Activated T-cell treated with anti-CD3 and anti-CD28 coated beads, Interleukin-2, amount 50 U/mL, for 1 hour (primary cell): ENCODE results near the gene PLAAT4.
"Not testable (repeated sequence)": the region's sequence is repeated elsewhere in the genome, so short reads cannot be mapped to it uniquely, and the experiment has no call there.

ENCODE experiments used
- DNase-seq: peaks from one replicate; pipeline ENCODE4 v3.0.0-alpha.2; 2020

PLAAT4 gene

GRCh38 chr11:63511048-63511748, 25.4 kb upstream of the PLAAT4 start:
- no peak for DNase-seq

- no peak for DNase-seq
Observed at GRCh38 chr11:63512816-63513215, 23.8 kb upstream of the PLAAT4 start.

DNA sequence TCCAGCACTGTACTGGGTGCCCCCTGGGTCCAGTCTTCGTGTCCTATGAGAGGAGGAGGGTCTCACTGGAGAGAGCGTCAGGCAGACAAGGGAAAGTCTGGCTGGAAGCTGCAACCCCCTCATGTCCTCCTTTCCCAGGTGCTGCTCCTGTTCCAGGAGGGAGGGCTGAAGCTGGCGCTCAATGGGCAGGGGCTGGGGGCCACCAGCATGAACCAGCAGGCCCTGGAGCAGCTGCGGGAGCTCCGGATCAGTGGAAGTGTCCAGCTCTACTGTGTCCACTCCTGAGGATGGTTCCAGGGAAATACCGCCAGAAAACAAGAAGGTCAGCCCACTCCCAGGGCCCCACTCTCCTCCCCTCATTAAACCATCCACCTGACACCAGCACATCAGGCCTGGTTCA, 20.5 kb upstream of the PLAAT4 start:
- no peak for DNase-seq

DNA sequence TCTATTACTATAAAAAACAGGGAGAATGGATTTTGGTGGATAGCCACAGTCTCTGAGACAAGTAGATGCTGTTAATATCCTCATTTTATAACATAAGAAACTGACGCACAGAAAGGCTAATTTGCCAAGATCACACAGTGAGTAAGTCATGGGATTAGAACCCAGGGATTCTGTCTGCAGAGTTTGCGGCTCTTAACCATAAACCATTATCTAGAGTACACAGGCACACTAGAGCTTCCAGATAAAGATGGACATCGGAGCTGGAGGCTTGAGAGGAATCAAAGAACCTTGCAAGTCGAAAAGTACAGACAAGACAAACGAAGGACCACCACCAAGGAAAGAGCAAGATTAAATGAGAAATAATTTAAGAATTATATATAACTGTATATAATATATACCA, 19.5 kb upstream of the PLAAT4 start:
- no peak for DNase-seq

DNA sequence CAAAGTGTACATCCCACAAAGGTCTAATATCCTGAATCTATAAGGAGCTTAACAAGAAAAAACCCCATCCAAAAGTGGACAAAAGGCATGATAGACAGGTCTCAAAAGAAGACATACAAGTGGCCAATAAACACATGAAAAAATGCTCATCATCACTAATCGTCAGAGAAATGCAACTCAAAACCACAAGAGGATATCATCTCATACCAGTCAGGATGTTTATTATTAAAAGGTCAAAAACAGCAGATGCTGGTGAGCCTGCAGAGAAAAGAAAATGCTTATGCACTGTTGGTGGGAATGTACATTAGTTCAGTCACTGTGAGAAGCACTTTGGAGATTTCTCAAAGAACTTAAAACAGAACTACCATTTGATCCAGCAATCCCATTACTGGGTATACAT, 18.1 kb upstream of the PLAAT4 start:
- DNase-seq, result no peak

- no peak for DNase-seq
Observed at GRCh38 chr11:63520606-63521170, 15.9 kb upstream of the PLAAT4 start.

- no peak for DNase-seq
Observed at GRCh38 chr11:63521896-63522295, 14.7 kb upstream of the PLAAT4 start.

DNA sequence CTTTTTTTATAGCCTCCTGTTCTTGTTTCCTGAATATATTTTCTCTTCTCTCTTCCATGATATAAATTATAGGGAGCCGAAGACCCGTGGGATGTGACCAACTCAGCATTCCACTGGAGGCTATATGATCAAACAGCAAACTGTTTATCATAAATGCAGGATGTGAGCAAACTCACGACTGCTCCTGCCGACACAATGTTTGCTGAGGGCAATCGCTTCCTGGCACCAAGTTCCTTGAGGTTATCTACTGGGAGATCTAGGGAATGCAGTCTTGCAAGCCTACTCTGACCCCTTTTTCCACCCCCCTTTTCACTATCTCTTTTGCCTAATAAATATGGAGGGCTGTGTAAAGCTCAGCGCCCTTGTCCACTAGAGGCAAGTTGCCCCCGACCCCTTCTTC, 13.5 kb upstream of the PLAAT4 start:
- DNase-seq, result no peak

- DNase-seq, result no peak
Observed at GRCh38 chr11:63527667-63528066, 8.9 kb upstream of the PLAAT4 start.

- DNase-seq, result not testable (repeated sequence)
Observed at GRCh38 chr11:63528156-63528555, 8.5 kb upstream of the PLAAT4 start.

DNA sequence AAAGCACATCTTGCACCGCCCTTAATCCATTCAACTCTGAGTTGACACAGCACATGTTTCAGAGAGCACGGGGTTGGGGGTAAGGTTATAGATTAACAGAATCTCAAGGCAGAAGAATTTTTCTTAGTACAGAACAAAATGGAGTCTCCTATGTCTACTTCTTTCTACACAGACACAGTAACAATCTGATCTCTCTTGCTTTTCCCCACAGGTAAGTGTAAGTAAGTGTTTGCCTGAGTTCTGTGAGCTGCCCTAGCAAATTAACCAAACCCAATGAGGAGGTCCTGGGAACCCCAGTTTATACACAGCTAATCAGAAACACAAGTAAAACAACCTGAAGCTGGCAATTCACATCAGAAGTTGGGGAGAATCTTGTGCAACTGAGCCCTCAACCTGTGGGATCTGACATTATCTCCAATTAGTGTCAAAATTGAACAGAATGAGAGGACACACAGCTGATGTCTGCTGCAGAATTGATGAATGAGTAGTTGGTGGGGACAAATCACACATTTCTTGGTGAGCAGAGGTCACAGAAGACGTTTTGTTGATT, 7.8 kb upstream of the PLAAT4 start:
- DNase-seq, result not testable (repeated sequence)

DNA sequence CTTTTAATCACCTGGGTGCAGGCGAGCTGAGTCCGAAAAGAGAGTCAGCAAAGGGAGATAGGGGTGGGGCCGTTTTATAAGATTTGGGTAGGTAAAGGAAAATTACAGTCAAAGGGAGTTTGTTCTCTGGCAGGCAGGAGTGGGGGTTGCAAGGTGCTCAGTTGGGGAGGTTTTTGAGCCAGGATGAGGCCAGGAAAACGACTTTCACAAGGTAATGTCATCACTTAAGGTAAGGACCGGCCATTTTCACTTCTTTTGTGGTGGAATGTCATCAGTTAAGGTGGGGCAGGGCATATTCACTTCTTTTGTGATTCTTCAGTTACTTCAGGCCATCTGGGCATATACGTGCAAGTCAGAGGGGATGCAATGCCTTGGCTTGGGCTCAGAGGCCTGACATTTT, 7.2 kb upstream of the PLAAT4 start:
- DNase-seq, result not testable (repeated sequence)

DNA sequence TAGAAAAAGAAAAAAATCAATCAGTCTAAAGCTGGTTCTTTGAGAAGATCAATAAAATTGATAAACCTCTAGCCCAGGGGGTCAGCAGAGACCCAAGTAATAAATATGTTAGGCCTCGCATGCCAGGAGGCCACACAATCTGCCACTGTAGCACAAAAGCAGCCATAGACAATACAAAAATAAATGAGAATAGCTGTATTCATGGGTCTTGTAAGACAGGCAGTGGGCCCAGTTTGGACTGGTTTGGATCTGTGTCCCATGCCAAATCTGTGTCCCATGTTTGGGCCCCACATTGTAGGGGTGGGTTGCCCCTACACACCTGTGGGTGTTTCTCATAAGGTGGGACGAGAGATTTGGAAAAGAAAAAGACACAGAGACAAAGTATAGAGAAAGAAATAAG, 6.6 kb upstream of the PLAAT4 start:
- DNase-seq, result no peak

GRCh38 chr11:63531074-63531792, 5.4 kb upstream of the PLAAT4 start:
- not testable (repeated sequence) for DNase-seq

- no peak for DNase-seq
Observed at GRCh38 chr11:63532117-63532516, 4.5 kb upstream of the PLAAT4 start.

DNA sequence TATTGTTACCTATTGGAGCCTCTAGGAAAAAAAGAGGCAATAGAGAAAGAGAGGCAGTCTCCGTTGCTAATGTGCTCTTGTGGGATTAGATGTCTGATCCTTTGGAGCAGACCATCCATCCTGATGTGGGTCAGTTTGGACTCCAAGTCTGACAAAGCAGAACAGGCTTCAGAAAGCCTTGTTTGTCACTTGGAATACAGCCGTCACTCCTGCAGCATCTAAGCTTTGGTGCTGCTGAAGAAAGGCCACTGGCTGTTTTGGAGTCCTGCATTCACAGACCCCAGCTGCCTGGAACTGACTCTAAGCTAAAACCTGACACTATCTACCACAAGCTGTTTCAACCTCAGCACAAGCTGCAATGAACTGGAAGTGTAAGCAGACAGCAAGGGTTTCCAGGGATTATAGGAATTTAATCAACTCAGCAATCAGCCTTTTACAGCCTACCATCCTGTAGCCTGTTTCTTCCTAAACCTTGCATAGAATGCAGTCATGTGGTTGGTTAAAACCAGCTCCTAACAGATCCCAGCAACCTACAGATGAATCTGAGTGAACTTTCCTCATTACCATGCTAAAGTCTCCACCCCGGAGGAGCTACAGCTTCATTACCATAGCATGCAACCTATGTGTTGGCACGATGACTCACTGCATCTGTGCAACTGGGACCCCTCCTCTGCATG, 3.7 kb upstream of the PLAAT4 start:
- no peak for DNase-seq

- DNase-seq, result no peak
Observed at GRCh38 chr11:63534076-63534475, 2.5 kb upstream of the PLAAT4 start.

- no peak for DNase-seq
Observed at GRCh38 chr11:63534895-63535461, 1.6 kb upstream of the PLAAT4 start.

- DNase-seq, result no peak
Observed at GRCh38 chr11:63535734-63536133, 874 bp upstream of the PLAAT4 start.

GRCh38 chr11:63537293-63538101, 889 bp downstream of the PLAAT4 start:
- DNase-seq, result no peak

- not testable (repeated sequence) for DNase-seq
Observed at GRCh38 chr11:63542506-63542905, 5.9 kb downstream of the PLAAT4 start.

GRCh38 chr11:63543711-63544110, 7.1 kb downstream of the PLAAT4 start:
- no peak for DNase-seq
